OCI-M2 (cell line): ENCODE data around the gene LCN1.

Experiments
- DNase-seq: peaks from one replicate; lab custom pipeline; 2025; ENCODE audit not compliant: unreplicated experiment; lab: John Stamatoyannopoulos, UW

LCN1 gene

GRCh38 chr9:135565636-135566035 lies 44.4 kb downstream of the LCN1 start:
- no peak for DNase-seq

GRCh38 chr9:135566552-135566951 lies 45.3 kb downstream of the LCN1 start:
- no peak for DNase-seq

- DNase-seq: no peak
Measured at GRCh38 chr9:135567311-135567710, 46.1 kb downstream of the LCN1 start.

GRCh38 chr9:135568026-135568425 lies 46.8 kb downstream of the LCN1 start:
- DNase-seq: no peak

GRCh38 chr9:135570456-135570855 lies 49.2 kb downstream of the LCN1 start:
- DNase-seq: no peak

- DNase-seq: no peak
Measured at GRCh38 chr9:135572233-135572632, 51.0 kb downstream of the LCN1 start.

GRCh38 chr9:135573124-135573523 lies 51.9 kb downstream of the LCN1 start:
- DNase-seq: no peak

- no peak for DNase-seq
Measured at GRCh38 chr9:135574331-135574730, 53.1 kb downstream of the LCN1 start.

- DNase-seq: no peak
Measured at GRCh38 chr9:135574943-135575342, 53.7 kb downstream of the LCN1 start.
